Keratinocyte (primary cell): ENCODE results near the gene KBTBD7.

Experiments
- CTCF ChIP-seq, 3 experiments: IDR thresholded peaks in 1 of 3; conservative IDR thresholded peaks in 1 of 3; optimal IDR thresholded peaks in 1 of 3; 2 replicates in 2 of 3; 3 replicates in 1 of 3; pipeline versions ENCODE3 to v1.5.1; 2011; ENCODE audit warnings: low read length in 3 of 3, mild to moderate bottlenecking in 3 of 3, moderate library complexity in 2 of 3, control low read depth in 1 of 3, inconsistent platforms in 1 of 3; ENCODE audit not compliant: insufficient read depth in 2 of 3; ENCODE audit errors: extremely low read depth in 1 of 3
- EZH2 ChIP-seq: IDR thresholded peaks from one replicate; pipeline ENCODE4 v1.6.1; 2012; ENCODE audit warnings: inconsistent platforms, mild to moderate bottlenecking, low read length, moderate library complexity

- TF ChIP-seq CTCF (optimal IDR thresholded peaks at IDR 0.05 in 1 of 3, IDR thresholded peaks at IDR 0.05 in 1 of 3, conservative IDR thresholded peaks at IDR 0.05 in 1 of 3; ENCODE audit: extremely low read depth in 1 of 3, insufficient read depth in 2 of 3, low read length in 3 of 3) (no peak), EZH2 (no peak)
Observed at GRCh38 chr13:41196011-41196410, 1.6 kb upstream of the KBTBD7 start.
